Breast epithelium (tissue), 3 donors: ENCODE results near the gene IL4.

ENCODE experiments used
- POLR2A ChIP-seq: fragments of 450-650 bp; IDR thresholded peaks from one replicate; pipeline ENCODE4 v1.6.1; 2016; ENCODE audit warnings: antibody characterized with exemption, mild to moderate bottlenecking, moderate library complexity
- POLR2AphosphoS5 ChIP-seq, 3 donors: sonication (generic); formaldehyde crosslinking; IDR thresholded peaks; one replicate each; pipeline ENCODE4 v1.6.1; 2017; ENCODE audit warnings: antibody characterized with exemption in 3 of 3

GRCh38 chr5:132661231-132662003, 12.4 kb upstream of the IL4 start:
- TF ChIP-seq POLR2A (no peak), POLR2AphosphoS5 (IDR thresholded peaks at IDR 0.05) (no peak)
